ENCODE results near the gene HOXB5. TPM values are rescaled to one million over a fixed set of nuclear protein-coding genes. Genes with fewer than 3 reads are reported as not detected.
A peak's percentile ranks its signal among the peaks of the same experiment; 100 is the strongest.

Gene HOXB5
- total and polyA plus RNA-seq, 2 of the 4 experiments (the other 2 are of a cell fraction) = 0.54 to 18.0 TPM

- TF ChIP-seq, protein P1, sequence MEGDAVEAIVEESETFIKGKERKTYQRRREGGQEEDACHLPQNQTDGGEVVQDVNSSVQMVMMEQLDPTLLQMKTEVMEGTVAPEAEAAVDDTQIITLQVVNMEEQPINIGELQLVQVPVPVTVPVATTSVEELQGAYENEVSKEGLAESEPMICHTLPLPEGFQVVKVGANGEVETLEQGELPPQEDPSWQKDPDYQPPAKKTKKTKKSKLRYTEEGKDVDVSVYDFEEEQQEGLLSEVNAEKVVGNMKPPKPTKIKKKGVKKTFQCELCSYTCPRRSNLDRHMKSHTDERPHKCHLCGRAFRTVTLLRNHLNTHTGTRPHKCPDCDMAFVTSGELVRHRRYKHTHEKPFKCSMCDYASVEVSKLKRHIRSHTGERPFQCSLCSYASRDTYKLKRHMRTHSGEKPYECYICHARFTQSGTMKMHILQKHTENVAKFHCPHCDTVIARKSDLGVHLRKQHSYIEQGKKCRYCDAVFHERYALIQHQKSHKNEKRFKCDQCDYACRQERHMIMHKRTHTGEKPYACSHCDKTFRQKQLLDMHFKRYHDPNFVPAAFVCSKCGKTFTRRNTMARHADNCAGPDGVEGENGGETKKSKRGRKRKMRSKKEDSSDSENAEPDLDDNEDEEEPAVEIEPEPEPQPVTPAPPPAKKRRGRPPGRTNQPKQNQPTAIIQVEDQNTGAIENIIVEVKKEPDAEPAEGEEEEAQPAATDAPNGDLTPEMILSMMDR (conservative IDR thresholded peaks at IDR 0.05; ENCODE audit: low read depth, low read length) = no peak
Observed at GRCh38 chr17:48546137-48546923, 47.2 kb downstream of the HOXB5 start (continued).

- peaks cover 4 to 25% of the 10 kb centered on the region in 2 experiments; a peak in 2 of 4 replicates for H3K79me1 ChIP-seq (ENCODE audit: low read depth in 1 of 2, low read length in 2 of 2)
- intact Hi-C loops (cut with micrococcal nuclease) (no loop called here), dilution Hi-C loops (cut with HindIII; ENCODE audit: low sequenced_read_pairs, unreplicated experiment) (no loop called here), in situ Hi-C loops (cut with MboI; ENCODE audit: low sequenced_read_pairs) (loop anchor here (10.0 kb wide), 1 partner anchor 191 kb away; no protein-coding TSS in a partner anchor)
- H4K8ac ChIP-seq (ENCODE audit: low read depth in 2 of 2, low read length in 2 of 2) = peak overlapping the region; percentile 80 to 88
- peak overlapping the region; percentile 85 for H3K56ac ChIP-seq (ENCODE audit: extremely low read depth, insufficient read depth, low read length)
- peak overlapping the region; percentile 50 for H2AK9ac ChIP-seq (replicated peaks; ENCODE audit: low read depth, low read length, poor library complexity)
- H3K4me3 ChIP-seq (ENCODE audit: insufficient read depth, low read depth, low read length) = no peak overlapping the region
- peak overlapping the region; percentile 83 for H3K18ac ChIP-seq (ENCODE audit: low read depth, low read length)
- DNase-seq (peak; percentile 17), ATAC-seq (ENCODE audit: low read depth) (no peak)
- peaks cover 3% of the 10 kb centered on the region; the same call in 1 of the 2 replicates for H3K9me1 ChIP-seq (ENCODE audit: insufficient read depth, low read length)
- peak overlapping the region; percentile 80 for H3K4me2 ChIP-seq (ENCODE audit: low read depth, low read length)
- peak overlapping the region; percentile 100 for H3K23ac ChIP-seq (ENCODE audit: low read depth, low read length)
- peak overlapping the region; percentile 95 for H2BK15ac ChIP-seq (ENCODE audit: low read depth, low read length)
- WGBS, 2 experiments (ENCODE audit: extremely low coverage in 2 of 2, insufficient read length in 1 of 2) = no CpG with 5 or more reads among the region's 1 CpG
- peak overlapping the region; percentile 90 for H2BK120ac ChIP-seq (ENCODE audit: low read depth, low read length)
- H4K5ac ChIP-seq (ENCODE audit: low read depth, low read length) = peak overlapping the region; percentile 81
- peak overlapping the region; percentile 93 for H2AK5ac ChIP-seq (ENCODE audit: low read depth, low read length)
- no peaks in the 10 kb centered on the region for H3K27me3 ChIP-seq (ENCODE audit: control insufficient read depth, insufficient read depth, low read length)
- peak overlapping the region; percentile 91 for H4K91ac ChIP-seq (ENCODE audit: insufficient read depth, low read depth, low read length)
- peak overlapping the region; percentile 100 for H3K9ac ChIP-seq (ENCODE audit: low read depth, low read length)
- H3K4me1 ChIP-seq (ENCODE audit: control insufficient read depth, insufficient read depth, low read length) = peaks cover 33% of the 10 kb centered on the region
- H2BK5ac ChIP-seq (ENCODE audit: low read depth, low read length, poor library complexity, severe bottlenecking) = peak overlapping the region; percentile 96
- ChIA-PET POLR2A (ENCODE audit: unreplicated experiment) (no interaction called here), CTCF (no interaction called here)
- peak overlapping the region; percentile 98 for H3K4ac ChIP-seq (ENCODE audit: low read depth, low read length)
- peak overlapping the region; percentile 99 for H3K27ac ChIP-seq (ENCODE audit: insufficient read depth, low read length)
- no peak for TF ChIP-seq RAD21 (IDR thresholded peaks at IDR 0.05; ENCODE audit: low read length)
- peak overlapping the region; percentile 6 for H2AFZ ChIP-seq (replicated peaks; ENCODE audit: low read length, poor library complexity)
- peaks cover 31% of the 10 kb centered on the region for H3K36me3 ChIP-seq (ENCODE audit: control insufficient read depth, insufficient read depth, low read length)
- H2BK20ac ChIP-seq (ENCODE audit: low read depth, low read length) = peak overlapping the region; percentile 93
- BruUV-seq (replicated peaks) = no TSS peak
- peak overlapping the region; percentile 97 for H3K14ac ChIP-seq (replicated peaks; ENCODE audit: low read depth, low read length)
- H4K20me1 ChIP-seq (ENCODE audit: insufficient read depth, low read length) = no peaks in the 10 kb centered on the region
- no peaks in the 10 kb centered on the region for H3K9me3 ChIP-seq (ENCODE audit: control insufficient read depth, insufficient read depth, low read length)
Observed at GRCh38 chr17:48545539-48545938, 48.0 kb downstream of the HOXB5 start.
